ENCODE measurements around the gene SLCO3A1.
"Not testable (repeated sequence)": the region's sequence is repeated elsewhere in the genome, so short reads cannot be mapped to it uniquely, and the experiment has no call there.

SLCO3A1 gene

DNA sequence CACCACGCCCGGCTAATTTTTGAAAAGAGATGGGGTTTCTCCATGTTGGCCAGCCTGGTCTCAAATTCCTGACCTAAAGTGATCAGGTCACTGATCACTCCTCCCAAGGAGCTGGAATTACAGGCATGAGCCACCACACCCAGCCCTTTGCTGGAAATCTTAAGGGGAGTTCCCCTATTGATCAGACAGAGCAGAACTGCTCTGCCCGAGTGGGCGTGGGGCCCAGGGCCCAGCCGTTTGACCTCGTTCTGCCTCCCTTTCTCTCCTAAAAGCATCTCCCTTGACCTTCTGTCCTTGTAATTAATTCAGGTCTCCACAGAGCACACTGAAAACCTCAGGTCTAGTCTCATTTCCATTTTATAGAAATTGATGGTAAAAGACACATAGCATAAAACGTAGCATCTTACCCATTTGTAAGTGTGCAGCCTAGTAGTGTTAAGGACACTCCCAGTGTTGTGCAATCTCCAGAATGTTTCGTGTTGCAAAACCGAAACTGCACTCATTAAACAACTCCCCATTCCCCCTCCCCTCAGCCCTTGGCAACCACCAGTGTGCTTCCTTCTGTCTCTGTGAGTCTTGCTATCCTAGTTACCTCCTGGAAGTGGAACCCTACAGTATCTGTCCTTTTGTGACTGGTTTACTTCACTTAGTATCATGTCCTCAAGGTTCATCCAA is 89.3 kb downstream of the SLCO3A1 start:
- peak; percentile 42 for DNase-seq

DNA sequence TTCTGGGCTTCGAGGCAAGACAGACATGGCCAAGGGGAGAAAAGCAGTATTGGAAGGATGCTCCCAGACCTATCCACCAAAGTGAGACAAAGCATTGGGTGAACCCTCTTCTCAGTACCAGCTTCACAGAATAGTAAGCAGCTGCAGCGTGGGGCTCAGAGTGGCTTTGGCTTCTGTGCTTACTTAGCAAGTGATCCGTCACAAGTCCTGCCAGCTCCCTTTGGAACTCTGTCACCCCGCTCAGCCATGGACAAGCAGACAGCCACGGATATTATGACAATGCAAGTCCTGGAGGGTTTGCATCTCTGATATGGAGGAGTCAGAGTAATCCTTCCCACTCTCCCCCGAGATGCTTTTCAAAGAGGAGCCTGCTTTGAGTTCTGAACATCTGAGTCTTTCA is 90.8 kb downstream of the SLCO3A1 start:
- DNase-seq: no peak

GRCh38 chr15:91945385-91945784 is 91.9 kb downstream of the SLCO3A1 start:
- no peak for DNase-seq

DNA sequence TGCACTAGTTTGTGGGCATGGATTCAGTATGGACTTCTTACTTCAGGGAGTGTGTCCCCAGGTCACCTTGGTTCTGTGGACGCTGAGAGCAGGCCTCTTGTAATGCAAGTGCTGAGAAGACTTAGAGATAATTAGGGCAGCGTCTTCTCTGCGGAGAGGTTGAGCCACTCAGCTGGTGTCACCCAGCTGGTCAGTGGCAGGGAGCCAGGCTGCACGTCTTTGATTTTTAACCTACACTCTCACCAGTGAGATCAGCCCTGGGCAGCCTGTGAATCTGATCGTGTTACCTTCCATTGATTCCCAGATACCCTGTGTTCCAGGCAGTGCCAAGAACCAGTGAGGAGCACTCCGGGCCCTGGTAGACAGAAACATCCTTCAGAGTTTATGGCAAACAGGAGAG is 92.6 kb downstream of the SLCO3A1 start:
- no peak for DNase-seq

DNA sequence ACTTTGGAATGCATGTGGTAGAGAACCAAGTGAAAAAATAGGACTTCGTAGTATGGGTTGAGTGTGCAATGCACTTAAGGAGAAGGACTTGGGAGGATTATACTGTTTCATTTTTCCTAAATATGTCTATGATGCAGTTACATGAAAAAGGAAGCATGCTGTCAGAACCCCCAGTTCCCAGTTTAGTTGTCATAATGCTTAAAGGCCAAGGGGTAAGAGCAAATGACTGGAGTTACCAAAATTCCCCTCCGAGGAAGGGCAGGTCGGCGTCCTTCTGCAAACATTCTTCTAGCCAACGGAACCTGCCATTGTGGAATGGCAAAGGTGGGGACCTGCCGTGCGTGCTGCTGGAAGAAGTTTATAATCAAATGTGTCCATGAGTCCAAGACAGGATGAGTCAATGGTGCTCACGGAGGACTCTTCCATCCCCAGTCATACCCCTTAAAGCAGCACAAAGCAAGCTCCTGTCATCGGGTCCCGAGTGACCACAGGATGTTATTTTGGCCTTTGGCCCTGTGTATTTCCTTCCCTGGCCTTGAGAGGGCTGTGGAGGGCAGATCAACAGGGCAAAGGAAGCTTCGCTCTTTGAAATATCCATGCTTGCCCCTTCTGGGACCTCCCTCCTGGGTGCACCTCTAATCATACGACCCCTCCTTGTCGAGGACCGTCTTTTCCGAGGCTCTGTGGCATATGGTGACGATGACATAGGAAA is 93.2 kb downstream of the SLCO3A1 start:
- no peak for DNase-seq

DNA sequence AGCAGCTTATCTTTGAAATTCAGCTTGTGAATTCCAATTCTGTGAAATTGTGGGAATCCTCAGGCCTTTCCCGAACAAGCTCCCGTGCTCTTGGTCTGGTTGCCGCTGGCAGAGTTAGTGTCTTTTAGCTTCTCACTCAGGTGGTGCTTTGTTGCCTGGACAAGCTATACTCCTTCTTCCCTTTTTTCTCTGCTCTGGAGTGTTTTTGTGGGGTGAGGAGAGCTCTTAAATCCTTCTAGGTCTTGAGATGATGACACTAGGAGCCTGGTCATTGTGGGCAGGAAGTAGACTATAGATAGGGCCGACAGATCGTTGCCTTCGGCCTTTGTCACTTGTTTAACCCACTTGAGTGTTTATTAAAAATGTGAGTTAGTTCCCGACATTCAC is 93.8 kb downstream of the SLCO3A1 start:
- DNase-seq: no peak

- DNase-seq: no peak
These were observed 94.4 kb downstream of the SLCO3A1 start for GRCh38 chr15:91947683-91948608.

DNA sequence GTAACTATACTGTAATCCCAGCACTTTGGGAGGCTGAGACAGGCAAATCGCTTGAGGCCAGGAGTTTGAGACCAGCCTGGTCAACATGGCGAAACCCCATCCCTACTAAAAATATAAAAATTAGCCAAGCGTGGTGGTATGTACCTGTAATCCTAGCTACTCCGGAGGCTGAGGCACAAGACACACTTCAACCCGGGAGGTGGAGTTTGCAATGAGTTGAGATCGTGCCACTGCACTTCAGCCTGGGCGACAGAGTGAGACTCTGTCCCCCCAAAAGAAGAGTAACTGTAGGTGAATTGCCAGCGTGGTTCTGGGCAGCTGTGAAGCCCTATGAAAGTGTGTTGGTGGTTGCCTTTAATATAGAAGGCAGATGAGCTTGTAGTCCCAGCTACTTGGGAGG is 95.9 kb downstream of the SLCO3A1 start:
- DNase-seq: no peak

DNA sequence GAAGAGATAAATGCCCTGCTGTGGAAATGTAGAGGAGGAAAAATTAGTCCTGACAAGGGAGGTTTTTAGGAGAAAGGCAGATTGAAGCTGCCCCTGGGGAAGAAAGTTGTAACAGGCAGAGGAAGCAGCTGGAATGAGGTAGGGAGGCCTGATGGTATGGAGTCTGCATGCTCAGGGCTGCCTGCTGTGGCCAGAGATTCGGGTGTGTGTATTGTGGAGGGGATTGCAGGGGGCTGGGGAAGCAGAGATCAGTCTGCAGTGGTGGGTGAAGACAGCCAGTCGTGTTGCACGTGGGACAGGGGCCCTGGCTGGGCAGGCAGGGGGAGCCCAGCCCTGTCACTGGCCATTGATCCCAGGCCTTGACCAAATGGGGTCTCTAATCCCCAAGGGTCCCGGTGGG is 96.5 kb downstream of the SLCO3A1 start:
- DNase-seq: no peak

GRCh38 chr15:91950631-91951329 is 97.3 kb downstream of the SLCO3A1 start:
- no peak for DNase-seq

GRCh38 chr15:91952216-91952615 is 98.7 kb downstream of the SLCO3A1 start:
- DNase-seq: no peak

DNA sequence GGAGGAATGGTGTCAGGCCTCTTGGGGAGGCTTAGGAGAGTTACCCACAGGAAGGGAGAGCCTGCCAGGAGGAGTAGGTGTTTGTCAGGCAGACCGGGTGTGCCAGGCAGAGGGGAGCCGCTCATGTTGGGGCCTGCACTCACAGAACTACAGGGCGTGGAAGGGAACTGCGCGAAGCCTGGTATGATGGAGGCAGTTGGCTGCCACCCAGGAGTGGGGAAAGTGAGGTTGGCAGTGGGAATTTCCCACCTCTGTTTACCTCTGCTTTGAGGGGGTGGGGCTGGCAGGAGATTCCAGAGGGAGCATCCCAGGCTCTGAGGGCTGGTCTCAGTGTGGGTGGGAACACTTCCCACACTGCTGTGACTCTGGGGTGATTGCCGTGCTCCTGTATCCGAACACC is 99.9 kb downstream of the SLCO3A1 start:
- no peak for DNase-seq

DNA sequence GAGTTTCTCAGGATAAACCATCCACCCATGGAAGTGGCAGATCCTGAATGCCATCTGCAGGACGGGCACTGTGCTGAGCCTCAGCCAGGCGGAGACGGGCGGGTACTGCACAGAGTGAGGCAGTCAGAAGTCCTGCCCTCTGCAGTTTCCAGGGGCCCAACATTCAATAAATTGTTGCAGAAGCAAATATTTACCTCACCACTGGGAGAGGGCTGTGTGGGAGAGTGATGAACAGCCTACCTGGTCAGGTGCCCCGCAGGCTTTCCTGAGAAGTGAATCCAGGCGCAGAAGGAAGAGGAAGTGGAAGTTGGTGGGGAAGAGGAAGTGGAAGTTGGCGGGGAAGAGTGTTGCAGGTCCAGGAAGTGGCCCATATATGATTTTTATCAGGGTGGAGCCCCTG is 100.8 kb downstream of the SLCO3A1 start:
- no peak for DNase-seq

GRCh38 chr15:91956026-91956723 is 102.7 kb downstream of the SLCO3A1 start:
- no peak for DNase-seq

DNA sequence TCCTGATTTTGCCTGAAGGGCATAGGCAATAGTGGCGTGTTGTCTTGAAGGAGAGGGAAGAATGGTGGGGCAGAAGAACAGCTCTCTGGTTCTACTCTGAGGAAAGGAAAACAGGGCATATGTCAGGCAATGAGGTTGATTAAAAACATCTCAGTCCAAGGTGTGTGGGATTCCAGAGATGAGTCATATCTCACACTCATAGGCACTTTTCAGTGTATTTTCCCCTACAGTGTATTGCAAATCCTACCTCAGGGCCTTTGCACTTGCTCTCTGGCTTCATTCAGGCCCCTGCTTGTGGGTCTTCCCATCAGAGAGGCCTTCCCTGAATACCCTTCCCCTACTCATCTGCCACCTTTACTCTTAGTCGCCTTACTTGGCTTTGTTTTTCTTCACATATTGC is 107.8 kb downstream of the SLCO3A1 start:
- DNase-seq: no peak

GRCh38 chr15:91963747-91964146 is 110.2 kb downstream of the SLCO3A1 start:
- not testable (repeated sequence) for DNase-seq

- DNase-seq: no peak
These were observed 112.1 kb downstream of the SLCO3A1 start for GRCh38 chr15:91965501-91966193.

- DNase-seq: no peak
These were observed 112.7 kb downstream of the SLCO3A1 start for GRCh38 chr15:91966194-91966552.

DNA sequence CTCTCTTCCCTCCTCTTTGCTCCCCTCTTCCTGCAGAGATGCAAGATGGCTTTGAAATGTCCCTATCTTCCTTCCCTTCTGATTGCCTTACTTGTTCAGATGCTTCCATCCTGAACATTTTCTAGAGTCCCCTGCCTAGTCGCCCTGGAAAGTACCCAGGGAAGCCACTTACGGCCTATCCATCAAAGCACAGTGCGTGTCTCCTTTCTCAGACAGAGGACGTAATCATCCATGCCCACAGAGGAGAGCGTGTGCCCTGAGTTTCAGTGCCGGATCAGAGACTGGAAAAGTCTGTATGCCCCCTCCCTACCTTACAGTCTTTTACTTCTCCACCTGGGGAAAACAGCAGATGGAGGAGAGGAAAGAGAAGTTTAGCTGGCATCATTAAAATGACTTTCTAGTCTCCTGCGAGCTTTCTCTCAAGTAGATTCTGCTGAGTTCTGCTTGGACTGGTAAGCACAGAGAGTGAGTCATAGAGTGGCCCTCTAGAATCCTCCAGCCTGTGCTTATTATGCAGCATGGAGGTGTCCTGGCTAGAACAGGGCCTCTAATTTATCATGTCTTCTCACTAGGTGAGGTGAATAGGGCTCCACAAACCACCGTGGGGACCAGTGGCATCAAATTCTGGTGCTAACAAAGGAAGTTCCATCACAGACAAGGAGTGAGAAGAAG is 114.6 kb downstream of the SLCO3A1 start:
- no peak for DNase-seq

DNA sequence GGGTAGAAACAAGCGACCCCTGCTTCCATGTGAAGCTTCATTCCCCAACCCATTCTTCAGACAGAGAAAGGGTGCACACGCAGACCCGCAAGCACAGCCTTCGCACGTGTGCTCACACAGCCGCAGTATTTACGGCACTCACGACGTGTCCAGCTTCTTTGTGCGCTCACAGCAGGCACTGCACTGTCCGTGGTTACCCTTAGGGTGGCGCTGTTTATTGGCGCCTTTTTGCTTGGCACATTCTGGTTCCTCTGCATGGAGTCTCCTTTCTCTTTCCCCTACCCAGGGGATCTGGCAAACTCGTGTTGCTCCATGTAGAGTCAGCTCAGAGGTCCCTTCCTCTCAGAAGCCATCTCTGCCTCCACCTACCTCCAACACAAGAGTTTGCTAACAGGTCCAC is 115.1 kb downstream of the SLCO3A1 start:
- no peak for DNase-seq

- no peak for DNase-seq
These were observed 116.6 kb downstream of the SLCO3A1 start for GRCh38 chr15:91970142-91970541.

Measured in GF-D8 (cell line).